K562 (cell line): ENCODE data around the gene ZNF689. TPM values are rescaled to one million over a fixed set of nuclear protein-coding genes. Genes with fewer than 3 reads are reported as not detected.
A peak's percentile ranks its signal among the peaks of the same experiment; 100 is the strongest.

Experiments used
- CEBPG ChIP-seq, 3 experiments: fragments of 200-800 bp in 1 of 3; sonication (Bioruptor generic) in 1 of 3; sonication (generic) in 1 of 3; formaldehyde crosslinking in 1 of 3; IDR thresholded peaks in 2 of 3; conservative IDR thresholded peaks in 1 of 3; 2 replicates each; pipeline versions ENCODE4 v1.6.1 to v1.8.0; 2016 to 2022; ENCODE audit warnings: missing compliant biosample characterization in 2 of 3, missing genetic modification characterization in 2 of 3, mild to moderate bottlenecking in 1 of 3, missing genetic modification reagents in 1 of 3
- GTF2E2 ChIP-seq: fragments of 200-800 bp; sonication (Bioruptor generic); IDR thresholded peaks from 2 replicates; pipeline ENCODE4 v1.6.1; 2016; ENCODE audit warnings: missing genetic modification characterization, missing compliant biosample characterization
- MYBL2 ChIP-seq, 2 experiments: fragments of 450-650 bp in 1 of 2; sonication (generic) in 1 of 2; formaldehyde crosslinking in 1 of 2; IDR thresholded peaks; 2 replicates each; pipeline versions ENCODE4 v1.6.1 to v1.8.1; 2017 to 2022; ENCODE audit warnings: borderline replicate concordance in 1 of 2, inconsistent platforms in 1 of 2, low read depth in 1 of 2, mild to moderate bottlenecking in 1 of 2, missing genetic modification reagents in 1 of 2, moderate library complexity in 1 of 2
- NEUROD1 ChIP-seq: fragments of 150-350 bp; IDR thresholded peaks from 2 replicates; pipeline ENCODE4 v1.6.1; 2014; ENCODE audit warnings: borderline replicate concordance, low read length, low read depth; ENCODE audit not compliant: partially characterized antibody
- RAD51 ChIP-seq: fragments of 450-650 bp; IDR thresholded peaks from 2 replicates; pipeline ENCODE4 v1.7.1; 2016; ENCODE audit warnings: low read depth, mild to moderate bottlenecking, borderline replicate concordance
- SAFB ChIP-seq: fragments of 200-400 bp; formaldehyde crosslinking; IDR thresholded peaks from 2 replicates; pipeline ENCODE4 v1.6.1; 2017; ENCODE audit warnings: low read depth, low read length, borderline replicate concordance
- SMAD4 ChIP-seq: fragments of 250-450 bp; sonication (Bioruptor Pico); conservative IDR thresholded peaks from 2 replicates; pipeline ENCODE4 v1.8.0; 2021; ENCODE audit warnings: inconsistent platforms, mild to moderate bottlenecking, moderate library complexity
- SOX6 ChIP-seq: fragments of 450-650 bp; IDR thresholded peaks from 2 replicates; pipeline ENCODE4 v1.6.1; 2014; ENCODE audit warnings: mild to moderate bottlenecking
- SRSF1 ChIP-seq: fragments of 200-400 bp; formaldehyde crosslinking; IDR thresholded peaks from 2 replicates; pipeline ENCODE4 v1.6.1; 2017; ENCODE audit warnings: mild to moderate bottlenecking, low read depth, low read length, moderate library complexity
- THAP12 ChIP-seq: fragments of 250-450 bp; sonication (Bioruptor Pico); IDR thresholded peaks from 2 replicates; pipeline ENCODE4 v1.9.0; 2021; ENCODE audit warnings: mild to moderate bottlenecking, inconsistent platforms
- ZNF165 ChIP-seq: fragments of 250-450 bp; sonication (Bioruptor Pico); IDR thresholded peaks from 2 replicates; pipeline ENCODE4 v1.4.0; 2020; ENCODE audit warnings: borderline replicate concordance
- ZNF398 ChIP-seq: fragments of 250-450 bp; sonication (Bioruptor Pico); IDR thresholded peaks from 2 replicates; pipeline ENCODE4 v1.8.0; 2021; ENCODE audit warnings: moderate library complexity, mild to moderate bottlenecking, inconsistent platforms
- ZNF586 ChIP-seq: fragments of 450-650 bp; formaldehyde crosslinking; conservative IDR thresholded peaks from 2 replicates; pipeline ENCODE4 v1.4.0; 2020; ENCODE audit warnings: mild to moderate bottlenecking, moderate library complexity
- ZNF76 ChIP-seq: fragments of 250-450 bp; sonication (Bioruptor Pico); IDR thresholded peaks from 2 replicates; pipeline ENCODE4 v1.4.0; 2020; ENCODE audit warnings: mild to moderate bottlenecking, moderate library complexity, borderline replicate concordance
- polyA plus RNA-seq, 8 experiments: library from polyadenylated mRNA; depleted of rRNA in 4 of 8; stranded (reverse) in 5 of 8; unstranded in 3 of 8; fragments of >200 nt; fragmentation: Nextera tagmentation in 2 of 8; fragmentation: Illumina TruSeq in 1 of 8; extraction: Ambion mirVana in 2 of 8; extraction: Trizol in 1 of 8; gene quantifications; 2 replicates each; pipeline versions ENCODE4 v1.2.1 to v1.2.3, GENCODE V29; 2011 to 2014; ENCODE audit warnings: inconsistent platforms in 1 of 8, missing spikeins in 1 of 8
- total RNA-seq, 7 experiments: library from RNA; depleted of rRNA in 6 of 7; stranded (reverse); fragments of >200 nt in 6 of 7; fragmentation: Illumina TruSeq in 2 of 7; extraction: Trizol in 2 of 7; gene quantifications; 2 replicates each; pipeline versions ENCODE4 v1.2.1 to v1.2.3, GENCODE V29; 2011 to 2021; ENCODE audit warnings: low replicate concordance in 1 of 7
- TF ChIP-seq, protein P1 (sequence below), 2 experiments: fragments of 150-350 bp in 1 of 2; IDR thresholded peaks; 2 replicates each; pipeline ENCODE4 v1.6.1; 2012 to 2016; ENCODE audit warnings: low read depth in 2 of 2, low read length in 2 of 2, mild to moderate bottlenecking in 1 of 2, moderate library complexity in 1 of 2
- TF ChIP-seq, protein P2 (sequence below): sonication (generic); formaldehyde crosslinking; IDR thresholded peaks from 2 replicates; pipeline ENCODE4 v1.9.0; 2022; ENCODE audit warnings: mild to moderate bottlenecking, missing genetic modification reagents

Gene ZNF689
- total and polyA plus RNA-seq, 9 of the 15 experiments (the other 6 are each of a cell fraction or from before 2014, with no cell fraction given), result 5.4 to 15.4 (median 10.8) TPM

DNA sequence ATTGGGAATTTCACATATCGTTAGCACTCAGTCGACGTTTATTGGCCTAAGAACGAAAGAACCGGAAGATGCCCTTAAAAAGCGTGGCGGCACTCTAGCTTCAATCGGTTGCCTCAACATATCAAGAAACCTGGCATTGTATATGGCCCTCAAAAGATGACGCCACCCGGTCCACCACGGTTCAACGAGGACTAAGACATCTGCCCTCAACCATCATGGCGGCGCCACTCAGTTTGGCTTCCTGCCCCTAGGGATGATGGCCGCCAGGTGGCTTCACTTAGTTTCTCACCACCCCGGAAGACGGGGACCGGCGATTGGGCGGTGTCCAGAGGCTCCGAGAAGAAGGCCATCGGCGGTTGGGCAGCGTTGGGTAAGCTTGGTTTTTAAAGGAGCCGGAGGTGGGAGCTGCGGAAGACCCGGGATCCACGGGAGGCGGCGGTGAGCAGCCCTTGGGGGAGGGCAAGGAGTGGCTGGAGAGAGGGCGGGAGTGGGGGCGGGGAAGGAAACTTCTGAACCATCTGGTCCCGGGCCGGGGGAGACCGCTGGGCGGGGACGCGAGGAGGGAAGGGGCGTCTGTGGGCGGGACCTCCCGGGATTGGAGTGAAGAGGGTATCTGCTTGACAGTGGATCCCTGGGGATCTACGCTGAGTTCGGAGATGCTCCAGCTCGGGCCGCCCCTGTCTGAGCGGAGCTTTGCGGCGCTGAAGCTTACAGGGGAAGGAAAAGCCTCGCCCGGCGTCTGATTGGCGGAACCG lies 40.4 kb upstream of the ZNF689 start, which contains the start of gene PRR14 (continued):
- TF ChIP-seq, protein P1, sequence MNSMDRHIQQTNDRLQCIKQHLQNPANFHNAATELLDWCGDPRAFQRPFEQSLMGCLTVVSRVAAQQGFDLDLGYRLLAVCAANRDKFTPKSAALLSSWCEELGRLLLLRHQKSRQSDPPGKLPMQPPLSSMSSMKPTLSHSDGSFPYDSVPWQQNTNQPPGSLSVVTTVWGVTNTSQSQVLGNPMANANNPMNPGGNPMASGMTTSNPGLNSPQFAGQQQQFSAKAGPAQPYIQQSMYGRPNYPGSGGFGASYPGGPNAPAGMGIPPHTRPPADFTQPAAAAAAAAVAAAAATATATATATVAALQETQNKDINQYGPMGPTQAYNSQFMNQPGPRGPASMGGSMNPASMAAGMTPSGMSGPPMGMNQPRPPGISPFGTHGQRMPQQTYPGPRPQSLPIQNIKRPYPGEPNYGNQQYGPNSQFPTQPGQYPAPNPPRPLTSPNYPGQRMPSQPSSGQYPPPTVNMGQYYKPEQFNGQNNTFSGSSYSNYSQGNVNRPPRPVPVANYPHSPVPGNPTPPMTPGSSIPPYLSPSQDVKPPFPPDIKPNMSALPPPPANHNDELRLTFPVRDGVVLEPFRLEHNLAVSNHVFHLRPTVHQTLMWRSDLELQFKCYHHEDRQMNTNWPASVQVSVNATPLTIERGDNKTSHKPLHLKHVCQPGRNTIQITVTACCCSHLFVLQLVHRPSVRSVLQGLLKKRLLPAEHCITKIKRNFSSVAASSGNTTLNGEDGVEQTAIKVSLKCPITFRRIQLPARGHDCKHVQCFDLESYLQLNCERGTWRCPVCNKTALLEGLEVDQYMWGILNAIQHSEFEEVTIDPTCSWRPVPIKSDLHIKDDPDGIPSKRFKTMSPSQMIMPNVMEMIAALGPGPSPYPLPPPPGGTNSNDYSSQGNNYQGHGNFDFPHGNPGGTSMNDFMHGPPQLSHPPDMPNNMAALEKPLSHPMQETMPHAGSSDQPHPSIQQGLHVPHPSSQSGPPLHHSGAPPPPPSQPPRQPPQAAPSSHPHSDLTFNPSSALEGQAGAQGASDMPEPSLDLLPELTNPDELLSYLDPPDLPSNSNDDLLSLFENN (IDR thresholded peaks at IDR 0.05; ENCODE audit: low read depth in 2 of 2, low read length in 2 of 2), result peak in 1 of 2 experiments; percentile 52; a peak in 1 of 4 replicates
- TF ChIP-seq SAFB (no peak), SRSF1 (no peak), SOX6 (0 out of 2 replicates have a peak, but pooled peaks have one; percentile 44), ZNF76 (no peak), ZNF165 (CRISPR knock-in tag) (no peak), THAP12 (CRISPR knock-in tag) (no peak), ZNF586 (CRISPR knock-in tag) (no peak), SMAD4 (CRISPR knock-in tag) (no peak; the same call in 1 of the 2 replicates), CEBPG (CRISPR knock-in tag; IDR thresholded peaks at IDR 0.05) (no peak; the same call in none of the 2 replicates), CEBPG (tag; conservative IDR thresholded peaks at IDR 0.05 in 1 of 2, IDR thresholded peaks at IDR 0.05 in 1 of 2) (peak in 1 of 2 experiments; percentile 63; a peak in 2 of 4 replicates), ZNF398 (CRISPR knock-in tag) (no peak), GTF2E2 (tag) (no peak), NEUROD1 (peak; percentile 96), MYBL2 (IDR thresholded peaks at IDR 0.05; ENCODE audit: low read depth) (no peak; the same call in 1 of the 2 replicates), MYBL2 (CRISPR knock-in tag; IDR thresholded peaks at IDR 0.05; ENCODE audit: borderline replicate concordance) (no peak), RAD51 (no peak; the same call in 1 of the 2 replicates)
- TF ChIP-seq, protein P2, sequence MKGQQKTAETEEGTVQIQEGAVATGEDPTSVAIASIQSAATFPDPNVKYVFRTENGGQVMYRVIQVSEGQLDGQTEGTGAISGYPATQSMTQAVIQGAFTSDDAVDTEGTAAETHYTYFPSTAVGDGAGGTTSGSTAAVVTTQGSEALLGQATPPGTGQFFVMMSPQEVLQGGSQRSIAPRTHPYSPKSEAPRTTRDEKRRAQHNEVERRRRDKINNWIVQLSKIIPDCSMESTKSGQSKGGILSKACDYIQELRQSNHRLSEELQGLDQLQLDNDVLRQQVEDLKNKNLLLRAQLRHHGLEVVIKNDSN (CRISPR knock-in tag), result no peak
